H1 (cell line): Measurements from ENCODE around the gene SPINT2. TPM values are rescaled to one million over a fixed set of nuclear protein-coding genes. Genes with fewer than 3 reads are reported as not detected.

ENCODE experiments used
- CTCF ChIA-PET: fragments of 300-600 bp; sonication (Branson Sonifier 250); formaldehyde crosslinking; loops from one replicate; lab custom pipeline; 2021; ENCODE audit not compliant: partially characterized antibody; lab: Charles Lee
- POLR2A ChIA-PET: fragments of 300-600 bp; sonication (Branson Sonifier 250); formaldehyde crosslinking; loops from one replicate; lab custom pipeline; 2021; ENCODE audit warnings: inconsistent platforms; ENCODE audit not compliant: partially characterized antibody; lab: Charles Lee
- DNase-seq, 2 experiments: peaks; one replicate each; pipeline versions ENCODE4 v3.0.0 to v3.0.0-alpha.2; 2010 to 2022; ENCODE audit warnings: low spot score in 2 of 2, low read depth in 1 of 2, mixed read lengths in 1 of 2
- FAIRE-seq: peaks from 2 replicates; lab custom pipeline; 2011; peaks lifted over from hg19 to GRCh38; lab: Jason Lieb, UNC
- H2AFZ ChIP-seq: 2 replicates; pipeline ENCODE4 v1.8.1; 2012; ENCODE audit warnings: low read length, inconsistent platforms
- H2AK5ac ChIP-seq: 2 replicates; pipeline ENCODE4 v1.6.1; 2013; ENCODE audit warnings: low read depth, low read length
- H2BK120ac ChIP-seq: replicated peaks from 2 replicates; pipeline ENCODE3; 2013; ENCODE audit warnings: low read depth, low read length, inconsistent platforms
- H2BK12ac ChIP-seq: 2 replicates; pipeline ENCODE4 v1.6.1; 2013; ENCODE audit warnings: low read depth, low read length
- H2BK15ac ChIP-seq: 2 replicates; pipeline ENCODE4 v1.6.1; 2013; ENCODE audit warnings: low read length
- H2BK20ac ChIP-seq: 2 replicates; pipeline ENCODE4 v1.6.1; 2013; ENCODE audit warnings: low read length
- H2BK5ac ChIP-seq: 2 replicates; pipeline ENCODE4 v1.6.1; 2013; ENCODE audit warnings: low read depth, low read length
- H3K14ac ChIP-seq: 2 replicates; pipeline ENCODE4 v1.6.1; 2013; ENCODE audit warnings: inconsistent platforms; ENCODE audit not compliant: insufficient read length
- H3K18ac ChIP-seq: 2 replicates; pipeline ENCODE4 v1.6.1; 2013; ENCODE audit warnings: low read length; ENCODE audit errors: extremely low read depth
- H3K23ac ChIP-seq: 2 replicates; pipeline ENCODE4 v1.6.1; 2013; ENCODE audit warnings: inconsistent platforms; ENCODE audit not compliant: insufficient read length
- H3K23me2 ChIP-seq: 2 replicates; pipeline ENCODE4 v1.6.1; 2013; ENCODE audit warnings: low read depth, low read length
- H3K27ac ChIP-seq: 2 replicates; pipeline ENCODE4 v1.6.1; 2011; ENCODE audit warnings: low read depth, low read length, inconsistent platforms
- H3K27me3 ChIP-seq, 4 experiments: replicated peaks in 1 of 4; 1 replicate in 1 of 4; 2 replicates in 3 of 4; pipeline versions ENCODE4 v1.6.1 to v1.8.1; 2011 to 2013; ENCODE audit warnings: low read length in 3 of 4, mild to moderate bottlenecking in 3 of 4, inconsistent platforms in 2 of 4, mixed read lengths in 2 of 4, moderate library complexity in 1 of 4; ENCODE audit not compliant: control insufficient read depth in 3 of 4, insufficient read depth in 3 of 4; ENCODE audit errors: extremely low read depth in 1 of 4
- H3K36me3 ChIP-seq, 4 experiments: 2 replicates each; pipeline versions ENCODE4 v1.6.1 to v1.8.1; 2011 to 2013; ENCODE audit warnings: mild to moderate bottlenecking in 4 of 4, low read length in 3 of 4, moderate library complexity in 2 of 4, control low read depth in 1 of 4, inconsistent platforms in 1 of 4; ENCODE audit not compliant: insufficient read depth in 4 of 4, control insufficient read depth in 2 of 4
- H3K4ac ChIP-seq: replicated peaks from 2 replicates; pipeline ENCODE3; 2013; ENCODE audit warnings: low read length, low read depth, mixed read lengths, inconsistent platforms; ENCODE audit not compliant: insufficient read length
- H3K4me1 ChIP-seq, 4 experiments: replicated peaks in 1 of 4; 1 replicate in 1 of 4; 2 replicates in 3 of 4; pipeline versions ENCODE4 v1.6.1 to v1.8.1; 2011 to 2013; ENCODE audit warnings: low read length in 3 of 4, inconsistent platforms in 2 of 4, mixed read lengths in 1 of 4; ENCODE audit not compliant: insufficient read depth in 4 of 4, control insufficient read depth in 3 of 4
- H3K4me2 ChIP-seq, 2 experiments: 2 replicates each; pipeline versions ENCODE4 v1.6.1 to v1.8.1; 2011 to 2013; ENCODE audit warnings: low read depth in 2 of 2, low read length in 2 of 2, control low read depth in 1 of 2, inconsistent platforms in 1 of 2, mild to moderate bottlenecking in 1 of 2; ENCODE audit not compliant: insufficient read depth in 1 of 2
- H3K4me3 ChIP-seq, 4 experiments: fragments of 200-600, 300-600 bp in 1 of 4; sonication (generic), shearing (Covaris generic), sonication (Bioruptor Twin) in 1 of 4; 2 replicates each; pipeline versions ENCODE4 v1.5.1 to v1.8.1; 2011 to 2016; ENCODE audit warnings: low read length in 4 of 4, low read depth in 3 of 4, control low read depth in 2 of 4, inconsistent platforms in 2 of 4, mild to moderate bottlenecking in 2 of 4, mixed read lengths in 1 of 4, moderate library complexity in 1 of 4; ENCODE audit not compliant: insufficient read depth in 2 of 4; ENCODE audit errors: extremely low read depth in 1 of 4
- H3K56ac ChIP-seq: replicated peaks from 2 replicates; pipeline ENCODE3; 2013; ENCODE audit warnings: low read depth, mild to moderate bottlenecking, mixed read lengths, low read length, inconsistent platforms; ENCODE audit not compliant: insufficient read length
- H3K79me1 ChIP-seq: 2 replicates; pipeline ENCODE4 v1.6.1; 2013; ENCODE audit warnings: low read depth, low read length, control low read depth
- H3K79me2 ChIP-seq, 2 experiments: 2 replicates each; pipeline versions ENCODE4 v1.6.1 to v1.8.1; 2012 to 2013; ENCODE audit warnings: low read length in 2 of 2, mild to moderate bottlenecking in 2 of 2, inconsistent platforms in 1 of 2; ENCODE audit not compliant: insufficient read depth in 2 of 2, control insufficient read depth in 1 of 2
- H3K9ac ChIP-seq, 4 experiments: replicated peaks in 1 of 4; 1 replicate in 1 of 4; 2 replicates in 3 of 4; pipeline versions ENCODE4 v1.6.1 to v1.8.1; 2011 to 2013; ENCODE audit warnings: low read depth in 3 of 4, low read length in 3 of 4, control low read depth in 2 of 4, mild to moderate bottlenecking in 2 of 4, moderate library complexity in 2 of 4, inconsistent platforms in 1 of 4; ENCODE audit errors: extremely low read depth in 1 of 4
- H3K9me3 ChIP-seq, 2 experiments: 2 replicates each; pipeline versions ENCODE4 v1.6.1 to v1.8.1; 2012 to 2013; ENCODE audit warnings: mild to moderate bottlenecking in 2 of 2, moderate library complexity in 2 of 2, control low read depth in 1 of 2, inconsistent platforms in 1 of 2, low read depth in 1 of 2, low read length in 1 of 2, mixed read lengths in 1 of 2; ENCODE audit not compliant: insufficient read depth in 2 of 2
- H4K20me1 ChIP-seq, 2 experiments: replicated peaks in 1 of 2; 2 replicates each; pipeline versions ENCODE3 to v1.8.1; 2011 to 2013; ENCODE audit warnings: inconsistent platforms in 2 of 2, low read length in 2 of 2, mild to moderate bottlenecking in 1 of 2; ENCODE audit not compliant: insufficient read depth in 2 of 2, control insufficient read depth in 1 of 2
- H4K5ac ChIP-seq: 2 replicates; pipeline ENCODE4 v1.6.1; 2013; ENCODE audit warnings: low read length, low read depth, mixed read lengths, inconsistent platforms; ENCODE audit not compliant: insufficient read length
- H4K8ac ChIP-seq: 2 replicates; pipeline ENCODE4 v1.8.0; 2013; ENCODE audit warnings: mild to moderate bottlenecking, moderate library complexity, low read length, inconsistent platforms; ENCODE audit not compliant: insufficient read depth; ENCODE audit errors: extremely low read depth
- H4K91ac ChIP-seq: replicated peaks from 2 replicates; pipeline ENCODE3; 2013; ENCODE audit warnings: low read length, mixed read lengths, inconsistent platforms; ENCODE audit not compliant: insufficient read length
- CBX8 ChIP-seq: fragments of 300-800, 300-1000 bp; sonication (generic); IDR thresholded peaks from 2 replicates; pipeline ENCODE4 v1.7.1; 2016; ENCODE audit warnings: low read depth, low read length, borderline replicate concordance
- CEBPB ChIP-seq: IDR thresholded peaks from 2 replicates; pipeline ENCODE4 v1.6.1; 2012; ENCODE audit warnings: low read depth, low read length
- EGR1 ChIP-seq: IDR thresholded peaks from 2 replicates; pipeline ENCODE4 v1.6.1; 2011; ENCODE audit warnings: low read depth, low read length, borderline replicate concordance
- FOSL1 ChIP-seq: IDR thresholded peaks from 2 replicates; pipeline ENCODE4 v1.6.1; 2011; ENCODE audit warnings: mild to moderate bottlenecking, low read depth, low read length, moderate library complexity; ENCODE audit not compliant: insufficient read depth
- GABPA ChIP-seq: IDR thresholded peaks from 2 replicates; pipeline ENCODE4 v1.6.1; 2011; ENCODE audit warnings: mild to moderate bottlenecking, low read length, moderate library complexity, borderline replicate concordance; ENCODE audit not compliant: insufficient read depth
- KDM5A ChIP-seq: fragments of 200-600 bp; IDR thresholded peaks from 2 replicates; pipeline ENCODE4 v1.7.1; 2012; ENCODE audit warnings: mild to moderate bottlenecking, low read length, inconsistent platforms, mixed read lengths
- RXRA ChIP-seq: IDR thresholded peaks from 2 replicates; pipeline ENCODE4 v1.6.1; 2011; ENCODE audit warnings: low read depth, mild to moderate bottlenecking, low read length, moderate library complexity; ENCODE audit not compliant: insufficient read depth
- WGBS, 2 experiments: shearing (Covaris generic) in 1 of 2; methylation state at CpG; one replicate each; pipeline versions ENCODE4 v1.1.6 to v1.1.7; 2013 to 2015; ENCODE audit warnings: low lambda C conversion rate in 2 of 2, mixed read lengths in 2 of 2, inconsistent platforms in 1 of 2, low coverage in 1 of 2, missing lambda C conversion rate in 1 of 2; ENCODE audit not compliant: insufficient replicate concordance in 2 of 2, insufficient coverage in 1 of 2, insufficient read length in 1 of 2; ENCODE audit errors: extremely low coverage in 1 of 2, missing lambda C conversion rate in 1 of 2; 5-methylcytosine and 5-hydroxymethylcytosine counted together
- polyA plus RNA-seq, 7 experiments: library from polyadenylated mRNA; depleted of rRNA in 3 of 7; stranded (reverse) in 5 of 7; unstranded in 2 of 7; fragments of >200 nt in 5 of 7; fragments of 200-250 nt in 2 of 7; gene quantifications; 1 replicate in 5 of 7; 2 replicates in 1 of 7; 4 replicates in 1 of 7; pipeline versions ENCODE4 v1.2.1 to v1.2.3, GENCODE V29; 2011 to 2013; ENCODE audit warnings: missing spikeins in 2 of 7, mixed read lengths in 2 of 7
- total RNA-seq: library from RNA; stranded (reverse); fragmentation: NEBNext Ultra II Directional; extraction: Animal tissue kit (Norgen Biotek cat#: 25700); gene quantifications from 2 replicates; pipeline ENCODE4 v1.2.1, GENCODE V29; 2021
- TF ChIP-seq, protein P1 (sequence below), 3 experiments: IDR thresholded peaks; 1 replicate in 2 of 3; 2 replicates in 1 of 3; pipeline versions ENCODE4 v1.5.1 to v1.6.1; 2011; ENCODE audit warnings: low read length in 3 of 3, mild to moderate bottlenecking in 3 of 3, inconsistent platforms in 2 of 3, low read depth in 1 of 3, moderate library complexity in 1 of 3; ENCODE audit not compliant: insufficient read depth in 1 of 3; ENCODE audit errors: control extremely low read depth in 1 of 3

The SPINT2 gene
- total and polyA plus RNA-seq, 2 of the 8 experiments (the other 6 are each of a cell fraction or from before 2014, with no cell fraction given) = 294 to 296 TPM

- Histone ChIP-seq H4K8ac (no peak overlapping the region; the same call in 1 of the 2 replicates), H2BK12ac (0 out of 2 replicates have a peak overlapping the region, but pooled peaks have one; percentile 60), H3K79me2 (no peaks in the 10 kb centered on the region), H2AK5ac (no peak overlapping the region), H3K9me3 (no peaks in the 10 kb centered on the region), H3K56ac (no peak overlapping the region), H3K4ac (no peak overlapping the region), H3K4me2 (peak overlapping the region; percentile 78 to 95), H3K14ac (no peak overlapping the region), H3K23me2 (peaks cover 11% of the 10 kb centered on the region), H2BK5ac (no peak overlapping the region), H3K4me1 (peaks cover 6 to 17% (median 14%) of the 10 kb centered on the region in 4 experiments), H4K5ac (peak overlapping the region; percentile 54), H3K36me3 (no peaks in the 10 kb centered on the region), H2BK120ac (no peak overlapping the region), H3K27ac (no peak overlapping the region), H3K23ac (no peak overlapping the region), H3K18ac (no peak overlapping the region; the same call in 1 of the 2 replicates), H2BK15ac (no peak overlapping the region), H4K20me1 (peaks cover 0 to 2% of the 10 kb centered on the region in 2 experiments), H3K4me3 (peak overlapping the region; percentile 60 to 86 (median 61)), H3K79me1 (no peaks in the 10 kb centered on the region), H4K91ac (no peak overlapping the region), H3K9ac (no peak overlapping the region; a peak in 1 of 7 replicates), H2AFZ (peak overlapping the region; percentile 11; the same call in 1 of the 2 replicates), H3K27me3 (peaks cover 0 to 10% (median 5%) of the 10 kb centered on the region in 4 experiments; a peak in 3 of 7 replicates), H2BK20ac (no peak overlapping the region)
- CTCF ChIA-PET = interaction anchor here (1.4 to 1.9 kb wide), 2 partner anchors 11 to 17 kb away, joined by 4 to 7 read pairs; no protein-coding TSS in a partner anchor
- peak in 1 of 2 experiments; percentile 78 for DNase-seq
- FAIRE-seq = no peak
- whole genome bisulfite sequencing, 2 experiments = 1% methylated on average over 17 of the region's 80 CpGs; no CpG with 5 or more reads in 1 of the 2 experiments
- POLR2A ChIA-PET = interaction anchor here (0.9 to 1.8 kb wide), 3 partner anchors 15 to 47 kb away, joined by 3 to 4 read pairs (median 3); no protein-coding TSS in a partner anchor
- no peak for TF ChIP-seq CEBPB
- TF ChIP-seq GABPA = no peak
- TF ChIP-seq, protein P1, sequence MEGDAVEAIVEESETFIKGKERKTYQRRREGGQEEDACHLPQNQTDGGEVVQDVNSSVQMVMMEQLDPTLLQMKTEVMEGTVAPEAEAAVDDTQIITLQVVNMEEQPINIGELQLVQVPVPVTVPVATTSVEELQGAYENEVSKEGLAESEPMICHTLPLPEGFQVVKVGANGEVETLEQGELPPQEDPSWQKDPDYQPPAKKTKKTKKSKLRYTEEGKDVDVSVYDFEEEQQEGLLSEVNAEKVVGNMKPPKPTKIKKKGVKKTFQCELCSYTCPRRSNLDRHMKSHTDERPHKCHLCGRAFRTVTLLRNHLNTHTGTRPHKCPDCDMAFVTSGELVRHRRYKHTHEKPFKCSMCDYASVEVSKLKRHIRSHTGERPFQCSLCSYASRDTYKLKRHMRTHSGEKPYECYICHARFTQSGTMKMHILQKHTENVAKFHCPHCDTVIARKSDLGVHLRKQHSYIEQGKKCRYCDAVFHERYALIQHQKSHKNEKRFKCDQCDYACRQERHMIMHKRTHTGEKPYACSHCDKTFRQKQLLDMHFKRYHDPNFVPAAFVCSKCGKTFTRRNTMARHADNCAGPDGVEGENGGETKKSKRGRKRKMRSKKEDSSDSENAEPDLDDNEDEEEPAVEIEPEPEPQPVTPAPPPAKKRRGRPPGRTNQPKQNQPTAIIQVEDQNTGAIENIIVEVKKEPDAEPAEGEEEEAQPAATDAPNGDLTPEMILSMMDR (IDR thresholded peaks at IDR 0.05; ENCODE audit: control extremely low read depth in 1 of 3, insufficient read depth in 1 of 3, low read depth in 1 of 3, low read length in 3 of 3) = no peak
- no peak for TF ChIP-seq CBX8
- no peak for TF ChIP-seq EGR1
- no peak for TF ChIP-seq KDM5A
- TF ChIP-seq FOSL1 = no peak
- 0 out of 2 replicates have a peak, but pooled peaks have one; percentile 12 for TF ChIP-seq RXRA
Measured at GRCh38 chr19:38228491-38229439, 35.6 kb upstream of the SPINT2 start.
